Esophagus (tissue), 2 donors: ENCODE results near the gene WT1. TPM values are rescaled to one million over a fixed set of nuclear protein-coding genes. Genes with fewer than 3 reads are reported as not detected.

Experiments
- H3K27ac ChIP-seq, 2 donors: one replicate each; pipeline ENCODE4 v1.5.1; 2013; ENCODE audit warnings: low read depth in 2 of 2, mild to moderate bottlenecking in 2 of 2, inconsistent platforms in 1 of 2, low read length in 1 of 2, moderate library complexity in 1 of 2
- H3K27me3 ChIP-seq, 2 donors: one replicate each; pipeline ENCODE4 v1.6.1; 2013; ENCODE audit warnings: low read length in 2 of 2, control low read depth in 1 of 2, mild to moderate bottlenecking in 1 of 2; ENCODE audit not compliant: insufficient read depth in 2 of 2, control insufficient read depth in 1 of 2
- H3K36me3 ChIP-seq, 2 donors: one replicate each; pipeline ENCODE4 v1.6.1; 2013; ENCODE audit warnings: low read length in 1 of 2; ENCODE audit not compliant: control insufficient read depth in 2 of 2, insufficient read depth in 2 of 2
- H3K4me1 ChIP-seq, 2 donors: one replicate each; pipeline ENCODE4 v1.6.1; 2013; ENCODE audit warnings: low read length in 1 of 2; ENCODE audit not compliant: control insufficient read depth in 2 of 2, insufficient read depth in 2 of 2
- H3K4me3 ChIP-seq, 2 donors: one replicate each; pipeline ENCODE4 v1.5.1; 2013; ENCODE audit warnings: low read length in 2 of 2, mild to moderate bottlenecking in 2 of 2, low read depth in 1 of 2, moderate library complexity in 1 of 2
- H3K9me3 ChIP-seq, 2 donors: one replicate each; pipeline ENCODE4 v1.6.1; 2013; ENCODE audit warnings: mild to moderate bottlenecking in 2 of 2, low read depth in 1 of 2, low read length in 1 of 2, moderate library complexity in 1 of 2; ENCODE audit not compliant: control insufficient read depth in 2 of 2, insufficient read depth in 1 of 2
- WGBS, 2 donors: extraction: QIAGEN DNeasy Blood & Tissue Kit; methylation state at CpG; one replicate each; pipeline ENCODE4 v1.1.7; 2013; 5-methylcytosine and 5-hydroxymethylcytosine counted together
- polyA plus RNA-seq, 2 donors: library from polyadenylated mRNA; stranded (reverse); fragments of 200-250 nt; gene quantifications; one replicate each; pipeline ENCODE4 v1.2.3, GENCODE V29; 2013
- donor health status: healthy with polysubstance abuse.
- donor health status: Bipolar disorder and iron deficiency.

The WT1 gene
- polyA plus RNA-seq, 2 donors: not detected

DNA sequence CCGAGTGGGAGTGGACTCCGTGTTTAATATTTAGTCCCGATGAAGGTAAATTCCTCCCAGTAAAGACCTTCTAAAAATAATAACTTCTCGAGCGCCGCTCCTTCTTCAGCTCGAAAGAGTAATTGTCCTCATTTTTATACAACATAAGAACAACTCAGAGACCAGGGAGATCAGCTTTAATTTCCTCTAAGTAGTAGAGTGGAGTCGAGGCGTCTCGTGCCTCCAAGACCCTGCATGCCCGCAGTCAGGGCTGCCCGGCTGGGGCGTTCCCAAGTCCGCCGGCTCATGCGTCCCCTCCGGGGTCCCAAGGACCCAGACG is 7.8 kb downstream of the WT1 start:
- WGBS, 2 donors: 12% methylated on average over 18 of the region's 18 CpGs

DNA sequence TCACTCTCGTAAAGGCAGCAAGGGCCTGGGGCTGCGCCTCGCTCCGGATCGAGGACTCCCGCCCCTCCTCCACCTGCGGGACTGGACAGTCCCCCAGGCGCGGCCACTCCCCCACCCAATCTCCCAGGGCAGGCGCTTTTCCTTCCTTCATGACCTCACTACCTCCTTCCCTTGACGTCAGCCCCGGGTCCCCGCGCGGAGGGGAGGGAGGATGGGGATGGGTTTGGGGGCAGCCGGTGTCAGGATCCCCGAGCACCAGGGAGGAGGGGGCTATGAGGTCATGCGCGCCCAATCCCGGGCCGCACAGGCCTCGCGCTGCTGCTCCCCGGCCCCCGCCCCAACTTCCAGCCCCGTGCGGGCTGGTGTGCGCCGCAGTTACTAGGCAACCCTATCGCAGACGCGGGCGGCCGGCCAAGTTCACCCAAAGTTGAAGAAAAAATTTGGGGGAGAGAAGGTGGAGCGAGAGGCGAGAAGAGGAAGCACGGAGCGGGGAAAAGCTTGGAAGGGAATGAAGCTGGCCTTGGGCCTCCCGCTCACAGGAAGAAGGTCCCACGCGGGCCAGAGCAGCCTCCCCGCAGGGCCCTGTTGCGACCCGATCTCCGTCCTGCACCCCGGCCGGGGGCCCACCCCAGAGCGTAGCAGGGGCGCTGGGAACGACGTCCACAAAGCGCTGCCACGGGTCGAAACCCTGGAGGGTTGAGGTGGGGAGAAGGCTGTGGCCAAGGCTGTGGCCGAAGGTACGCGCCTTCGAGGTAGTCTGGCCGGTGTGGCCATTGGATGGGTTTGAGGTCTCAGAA is 8.3 kb downstream of the WT1 start:
- Histone ChIP-seq H3K4me3 (no peak overlapping the region), H3K9me3 (peaks cover 0 to 2% of the 10 kb centered on the region in 2 donors), H3K27me3 (peaks cover 22 to 26% of the 10 kb centered on the region in 2 donors), H3K27ac (no peak overlapping the region), H3K4me1 (no peaks in the 10 kb centered on the region), H3K36me3 (no peaks in the 10 kb centered on the region)
- 5 to 8% methylated on average over 57 to 59 of the region's 59 CpGs for WGBS, 2 donors

More for the DNA sequence above, 7.8 kb downstream of the WT1 start:
- Histone ChIP-seq H3K4me1 (no peaks in the 10 kb centered on the region), H3K4me3 (no peak overlapping the region), H3K9me3 (peaks cover 0 to 2% of the 10 kb centered on the region in 2 donors), H3K27me3 (peaks cover 28 to 29% of the 10 kb centered on the region in 2 donors), H3K27ac (no peak overlapping the region), H3K36me3 (no peaks in the 10 kb centered on the region)

DNA sequence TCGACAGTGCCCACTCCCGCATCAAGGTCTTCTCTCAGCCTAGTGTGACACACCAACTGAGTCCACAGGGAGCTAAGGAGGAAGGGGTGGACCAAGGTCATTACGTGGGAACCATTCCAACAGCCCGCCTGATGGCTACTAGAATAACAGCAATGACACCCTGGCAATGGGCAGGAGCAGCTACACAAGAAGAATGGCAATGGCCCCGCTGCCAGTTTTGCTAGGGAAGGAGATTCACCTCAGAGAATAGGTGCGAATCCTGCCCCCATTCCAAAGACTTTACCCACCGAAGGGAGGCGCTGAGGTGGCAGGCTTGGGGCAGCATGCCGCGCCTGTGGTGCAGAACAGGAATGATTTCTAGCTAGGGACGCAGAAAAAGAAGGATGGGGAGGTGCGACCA is 9.1 kb downstream of the WT1 start:
- Histone ChIP-seq H3K4me3 (no peak overlapping the region), H3K27ac (no peak overlapping the region), H3K4me1 (no peaks in the 10 kb centered on the region), H3K27me3 (peaks cover 19 to 26% of the 10 kb centered on the region in 2 donors), H3K36me3 (no peaks in the 10 kb centered on the region), H3K9me3 (peaks cover 0 to 2% of the 10 kb centered on the region in 2 donors)
- WGBS, 2 donors: 21 to 22% methylated on average over 12 of the region's 12 CpGs

DNA sequence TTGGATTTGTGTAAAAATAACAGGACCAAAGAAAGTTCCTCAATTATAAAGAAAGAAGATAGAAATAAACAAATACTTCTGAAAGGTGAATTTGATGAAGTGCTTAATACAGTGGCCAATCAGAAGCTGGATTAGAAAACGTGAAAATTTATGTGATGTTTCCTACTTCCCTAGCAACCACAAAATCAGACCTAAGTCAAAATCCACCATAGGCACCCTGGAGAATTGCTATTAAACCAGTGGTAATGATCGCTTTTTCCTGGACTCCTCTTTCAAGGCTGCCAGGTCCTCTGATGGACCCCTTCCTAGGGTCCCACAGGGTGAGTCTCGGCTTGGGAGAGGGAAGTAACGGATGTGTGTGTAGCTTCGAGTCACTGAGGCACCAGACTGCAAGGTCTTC is 9.6 kb downstream of the WT1 start:
- Histone ChIP-seq H3K27me3 (peaks cover 16 to 28% of the 10 kb centered on the region in 2 donors), H3K27ac (no peak overlapping the region), H3K4me1 (no peaks in the 10 kb centered on the region), H3K4me3 (no peak overlapping the region), H3K36me3 (no peaks in the 10 kb centered on the region), H3K9me3 (peaks cover 0 to 2% of the 10 kb centered on the region in 2 donors)
- 32 to 35% methylated on average over 5 of the region's 5 CpGs for WGBS, 2 donors

DNA sequence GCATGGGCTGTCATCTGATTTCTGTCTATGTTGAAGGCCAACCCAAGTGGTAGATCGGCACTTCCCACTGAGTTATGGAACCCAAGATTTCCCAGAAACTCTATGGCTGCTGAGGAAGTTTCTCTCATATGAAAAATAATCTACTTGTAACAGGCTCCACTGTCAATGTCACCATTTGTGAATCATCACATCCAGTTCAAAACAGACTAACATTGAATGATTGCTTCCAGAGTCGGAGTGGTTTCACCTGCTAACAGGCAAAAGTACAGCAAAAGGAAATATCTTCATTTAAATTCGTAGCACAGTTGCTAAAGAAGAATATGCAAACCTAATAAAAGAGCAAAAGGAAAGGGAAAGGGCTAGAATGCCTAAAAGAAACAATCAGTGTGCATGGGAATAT is 12.8 kb downstream of the WT1 start:
- Histone ChIP-seq H3K4me3 (no peak overlapping the region), H3K27ac (no peak overlapping the region), H3K36me3 (no peaks in the 10 kb centered on the region), H3K9me3 (no peaks in the 10 kb centered on the region), H3K4me1 (no peaks in the 10 kb centered on the region), H3K27me3 (peaks cover 11 to 13% of the 10 kb centered on the region in 2 donors)
- 50 to 57% methylated on average over 3 of the region's 3 CpGs for WGBS, 2 donors

DNA sequence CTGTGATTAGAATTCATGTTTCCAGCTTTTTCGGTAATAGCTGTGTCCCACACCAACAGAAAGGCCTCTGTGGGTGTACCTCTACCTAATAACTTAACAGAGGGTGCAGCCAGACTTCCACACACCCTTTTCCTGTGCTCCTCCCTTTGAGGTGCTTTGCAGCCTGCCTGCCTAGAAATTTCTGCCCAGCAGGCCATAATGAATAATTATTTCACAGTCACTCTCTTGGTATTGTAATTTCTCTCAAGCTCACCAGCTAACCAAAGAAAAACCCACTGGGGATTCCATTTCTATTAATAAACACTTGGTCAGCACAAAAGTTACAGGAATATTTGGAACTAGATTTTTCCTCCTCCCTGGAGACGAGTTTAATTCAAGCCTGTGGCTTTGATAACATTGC is 13.3 kb downstream of the WT1 start:
- H3K27me3 ChIP-seq: peaks cover 10 to 11% of the 10 kb centered on the region in 2 donors
- no peaks in the 10 kb centered on the region for H3K4me1 ChIP-seq
- WGBS, 2 donors: 64 to 72% methylated on average over 2 of the region's 2 CpGs
- H3K36me3 ChIP-seq: no peaks in the 10 kb centered on the region
- H3K9me3 ChIP-seq: no peaks in the 10 kb centered on the region
- H3K4me3 ChIP-seq: no peak overlapping the region
- no peak overlapping the region for H3K27ac ChIP-seq

DNA sequence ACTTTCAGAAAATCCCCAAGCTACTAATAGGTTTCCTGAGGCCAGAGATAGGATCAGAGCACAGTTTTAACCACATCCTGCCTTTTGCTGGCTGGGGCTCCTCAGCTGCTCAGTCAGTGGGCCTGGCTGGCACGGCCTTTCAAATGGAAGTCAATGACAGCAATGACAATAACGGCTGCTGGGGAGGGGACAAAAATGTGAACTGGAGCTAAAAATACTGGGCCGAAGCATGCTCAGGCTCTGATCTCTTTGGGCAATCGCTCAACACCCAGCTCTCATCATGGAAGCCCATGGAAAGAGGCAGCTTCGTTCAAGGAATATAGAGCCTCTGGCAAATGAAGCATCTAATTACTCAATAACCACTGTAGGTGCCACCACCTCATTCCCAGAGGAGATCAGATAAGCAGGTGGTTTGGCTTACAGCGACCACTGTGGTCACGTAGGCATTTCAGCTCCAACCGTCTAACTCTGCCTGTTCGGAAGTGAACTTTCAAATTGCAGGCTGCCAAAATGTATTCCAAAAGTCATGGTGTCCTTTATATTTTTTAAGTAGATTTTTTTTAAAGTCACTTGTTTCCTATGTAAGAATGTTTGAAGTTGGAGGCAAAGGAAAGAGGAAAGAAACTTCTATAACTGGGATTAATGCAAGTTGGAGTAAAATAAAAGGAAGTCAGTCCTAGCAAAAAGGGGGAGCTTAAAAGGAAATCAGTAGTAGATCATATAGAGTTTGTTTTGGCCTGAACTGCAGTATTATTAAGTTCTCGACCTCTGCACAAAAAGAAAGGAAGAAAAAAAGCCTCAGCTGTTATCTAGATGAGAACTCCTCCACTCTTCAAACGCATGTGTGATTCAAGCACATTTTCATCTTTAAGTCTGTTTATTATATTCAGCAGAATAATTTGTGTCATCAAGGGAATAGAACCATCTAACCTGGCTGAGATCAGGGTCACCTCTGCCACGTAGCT is 14.1 kb downstream of the WT1 start:
- Histone ChIP-seq H3K9me3 (no peaks in the 10 kb centered on the region), H3K4me3 (no peak overlapping the region), H3K27ac (no peak overlapping the region), H3K36me3 (no peaks in the 10 kb centered on the region), H3K4me1 (no peaks in the 10 kb centered on the region), H3K27me3 (peaks cover 3 to 4% of the 10 kb centered on the region in 2 donors)
- WGBS, 2 donors: 57 to 59% methylated on average over 12 of the region's 12 CpGs

DNA sequence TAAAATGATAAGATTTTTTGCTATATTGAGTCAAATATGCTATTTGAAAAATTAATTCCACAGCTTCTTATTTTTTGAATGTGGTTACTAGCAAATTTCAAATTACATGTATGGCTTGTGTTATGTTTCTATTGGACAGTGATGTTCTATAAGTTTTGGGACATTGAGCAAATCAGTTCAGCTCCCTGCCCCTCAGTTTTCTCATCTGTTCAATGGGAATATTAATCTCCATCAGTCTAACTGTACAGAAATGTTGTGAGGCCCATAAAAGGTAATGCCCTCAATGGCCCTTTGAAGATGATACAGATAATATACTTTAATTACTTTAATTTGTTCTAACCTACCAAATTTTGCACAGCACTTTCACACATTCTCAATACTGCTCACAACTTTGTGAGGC is 15.2 kb downstream of the WT1 start:
- Histone ChIP-seq H3K9me3 (no peaks in the 10 kb centered on the region), H3K27me3 (peaks cover 2% of the 10 kb centered on the region in 2 donors), H3K27ac (no peak overlapping the region), H3K4me1 (no peaks in the 10 kb centered on the region), H3K36me3 (no peaks in the 10 kb centered on the region), H3K4me3 (no peak overlapping the region)

DNA sequence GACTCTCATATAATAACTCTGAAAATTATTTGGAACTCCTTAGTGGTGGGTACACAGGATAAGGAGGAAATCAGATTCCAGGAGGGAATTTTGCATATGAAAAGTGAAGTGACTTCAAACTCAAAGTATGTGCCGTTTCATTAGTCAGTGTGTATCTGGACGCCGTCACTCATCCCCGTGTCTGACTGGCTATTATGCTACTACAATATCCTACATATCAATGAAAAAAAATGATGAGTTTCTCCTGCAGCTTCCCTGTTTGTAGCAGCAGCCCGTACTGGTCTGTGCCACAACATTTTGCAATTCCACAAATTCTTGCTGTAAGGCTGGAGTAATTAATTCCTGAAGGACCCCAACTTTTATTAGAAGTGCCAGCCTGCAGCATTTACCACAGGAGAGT is 16.5 kb downstream of the WT1 start:
- no peak overlapping the region for H3K27ac ChIP-seq
- no peaks in the 10 kb centered on the region for H3K4me1 ChIP-seq
- H3K36me3 ChIP-seq: no peaks in the 10 kb centered on the region
- H3K27me3 ChIP-seq: peaks cover 2% of the 10 kb centered on the region in 2 donors
- no peak overlapping the region for H3K4me3 ChIP-seq
- WGBS, 2 donors: 29 to 41% methylated on average over 5 of the region's 5 CpGs
- no peaks in the 10 kb centered on the region for H3K9me3 ChIP-seq
